PFSK-1 (cell line): ENCODE data around the gene SRSF10.

Source experiments
- POLR2AphosphoS5 ChIP-seq: IDR thresholded peaks from 2 replicates; pipeline ENCODE4 v1.6.1; 2012; ENCODE audit warnings: low read depth, mild to moderate bottlenecking, control low read depth, low read length, moderate library complexity
- SIN3A ChIP-seq: IDR thresholded peaks from 2 replicates; pipeline ENCODE4 v1.6.1; 2012; ENCODE audit warnings: mild to moderate bottlenecking, low read length, moderate library complexity, borderline replicate concordance; ENCODE audit not compliant: insufficient read depth
- TF ChIP-seq, protein P1 (sequence below), 2 experiments: IDR thresholded peaks; 2 replicates each; pipeline versions ENCODE4 v1.6.1 to v1.8.0; 2011 to 2012; ENCODE audit warnings: low read depth in 2 of 2, low read length in 2 of 2, control low read depth in 1 of 2, inconsistent platforms in 1 of 2, mild to moderate bottlenecking in 1 of 2, moderate library complexity in 1 of 2; ENCODE audit not compliant: insufficient read depth in 1 of 2

GRCh38 chr1:23964235-23964668 lies 15.9 kb downstream of the SRSF10 start:
- TF ChIP-seq SIN3A (no peak), POLR2AphosphoS5 (no peak)
- TF ChIP-seq, protein P1, sequence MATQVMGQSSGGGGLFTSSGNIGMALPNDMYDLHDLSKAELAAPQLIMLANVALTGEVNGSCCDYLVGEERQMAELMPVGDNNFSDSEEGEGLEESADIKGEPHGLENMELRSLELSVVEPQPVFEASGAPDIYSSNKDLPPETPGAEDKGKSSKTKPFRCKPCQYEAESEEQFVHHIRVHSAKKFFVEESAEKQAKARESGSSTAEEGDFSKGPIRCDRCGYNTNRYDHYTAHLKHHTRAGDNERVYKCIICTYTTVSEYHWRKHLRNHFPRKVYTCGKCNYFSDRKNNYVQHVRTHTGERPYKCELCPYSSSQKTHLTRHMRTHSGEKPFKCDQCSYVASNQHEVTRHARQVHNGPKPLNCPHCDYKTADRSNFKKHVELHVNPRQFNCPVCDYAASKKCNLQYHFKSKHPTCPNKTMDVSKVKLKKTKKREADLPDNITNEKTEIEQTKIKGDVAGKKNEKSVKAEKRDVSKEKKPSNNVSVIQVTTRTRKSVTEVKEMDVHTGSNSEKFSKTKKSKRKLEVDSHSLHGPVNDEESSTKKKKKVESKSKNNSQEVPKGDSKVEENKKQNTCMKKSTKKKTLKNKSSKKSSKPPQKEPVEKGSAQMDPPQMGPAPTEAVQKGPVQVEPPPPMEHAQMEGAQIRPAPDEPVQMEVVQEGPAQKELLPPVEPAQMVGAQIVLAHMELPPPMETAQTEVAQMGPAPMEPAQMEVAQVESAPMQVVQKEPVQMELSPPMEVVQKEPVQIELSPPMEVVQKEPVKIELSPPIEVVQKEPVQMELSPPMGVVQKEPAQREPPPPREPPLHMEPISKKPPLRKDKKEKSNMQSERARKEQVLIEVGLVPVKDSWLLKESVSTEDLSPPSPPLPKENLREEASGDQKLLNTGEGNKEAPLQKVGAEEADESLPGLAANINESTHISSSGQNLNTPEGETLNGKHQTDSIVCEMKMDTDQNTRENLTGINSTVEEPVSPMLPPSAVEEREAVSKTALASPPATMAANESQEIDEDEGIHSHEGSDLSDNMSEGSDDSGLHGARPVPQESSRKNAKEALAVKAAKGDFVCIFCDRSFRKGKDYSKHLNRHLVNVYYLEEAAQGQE (IDR thresholded peaks at IDR 0.05; ENCODE audit: insufficient read depth in 1 of 2, low read depth in 2 of 2, low read length in 2 of 2): no peak
